Right atrium auricular region (tissue), 2 donors: ENCODE measurements around the gene ACY1. TPM values are rescaled to one million over a fixed set of nuclear protein-coding genes. Genes with fewer than 3 reads are reported as not detected.
A peak's percentile ranks its signal among the peaks of the same experiment; 100 is the strongest.

Experiments used
- DNase-seq: peaks from one replicate; pipeline ENCODE4 v3.0.0-alpha.2; 2019; ENCODE audit warnings: low spot score
- H3K27ac ChIP-seq, 2 donors: fragments of 200-600 bp; sonication (generic); 1 replicate in 1 of 2; 2 replicates in 1 of 2; pipeline ENCODE4 v1.5.1; 2016 to 2019
- H3K27me3 ChIP-seq, 2 donors: fragments of 200-600 bp; sonication (generic); one replicate each; pipeline versions ENCODE4 v1.5.1 to v1.6.0; 2017 to 2019
- H3K36me3 ChIP-seq: fragments of 200-600 bp; sonication (generic); one replicate; pipeline ENCODE4 v1.5.1; 2016
- H3K4me1 ChIP-seq, 2 donors: fragments of 200-600 bp; sonication (generic); one replicate each; pipeline versions ENCODE4 v1.5.1 to v1.6.0; 2017 to 2019
- H3K4me3 ChIP-seq, 2 donors: fragments of 200-600 bp; sonication (generic); 1 replicate in 1 of 2; 2 replicates in 1 of 2; pipeline ENCODE4 v1.5.1; 2017 to 2019; ENCODE audit warnings: mild to moderate bottlenecking in 1 of 2, moderate library complexity in 1 of 2
- H3K9me3 ChIP-seq, 2 donors: fragments of 200-600 bp; sonication (generic); one replicate each; pipeline ENCODE4 v1.5.1; 2019
- total RNA-seq, 2 donors: library from RNA; depleted of rRNA; stranded (reverse); fragments of >200 nt; gene quantifications; one replicate each; pipeline ENCODE4 v1.1.0, GENCODE V29; 2016
- TF ChIP-seq, protein P1 (sequence below), 2 donors: fragments of 200-600 bp; sonication (generic); IDR thresholded peaks; one replicate each; pipeline ENCODE4 v1.5.1; 2019; ENCODE audit warnings: antibody characterized with exemption in 2 of 2

ACY1 gene
- total RNA-seq, 2 donors from 2014 or later, result 26.0 to 29.8 TPM

DNA sequence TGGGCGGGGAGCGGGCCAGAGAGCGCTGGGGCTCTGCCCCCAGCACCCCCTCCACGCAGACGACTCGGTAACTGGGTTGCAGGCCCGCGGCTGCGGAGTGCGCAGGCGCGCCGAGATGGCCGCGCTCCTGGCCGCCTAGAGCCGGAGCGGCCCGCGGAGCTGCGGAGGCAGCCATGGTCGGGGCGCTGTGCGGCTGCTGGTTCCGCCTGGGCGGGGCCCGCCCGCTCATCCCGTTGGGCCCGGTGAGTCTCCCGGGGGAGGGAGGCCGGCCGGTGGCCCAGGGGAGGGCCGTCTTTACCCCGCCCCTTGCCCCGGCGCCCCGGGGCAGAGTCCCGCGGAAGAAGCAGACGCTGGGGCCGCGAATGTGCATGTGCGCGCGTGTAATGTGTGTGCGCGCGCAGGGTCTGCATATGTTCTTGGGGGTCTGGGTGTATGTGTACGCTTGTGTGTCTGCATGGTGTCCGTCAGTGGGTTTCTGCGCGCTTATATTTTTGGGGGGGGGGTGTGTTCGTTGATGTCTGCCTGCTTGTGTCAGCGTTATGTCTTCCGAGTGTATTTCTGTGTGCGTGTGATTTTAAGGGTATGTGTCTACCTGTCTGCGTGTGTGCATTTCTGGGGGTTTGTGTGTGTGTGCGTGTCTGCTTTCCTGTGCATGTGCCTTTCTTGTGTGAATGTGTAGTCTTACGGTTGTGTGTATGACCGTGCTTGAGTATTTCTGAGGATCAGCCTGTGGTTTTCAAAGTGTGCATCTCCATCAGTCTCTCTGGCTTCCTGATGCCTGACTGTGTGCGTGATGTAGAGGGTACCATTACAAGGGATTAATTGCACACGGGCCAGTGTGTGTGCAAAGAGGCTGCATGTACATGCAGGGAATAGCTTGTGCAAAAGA lies 8.1 kb upstream of the ACY1 start, which contains the start of gene ABHD14A:
ABHD14A (plus strand) TSS at position 102 of the 889 bp plus-strand sequence; CDS start at position 174, 72 bp downstream.
- Histone ChIP-seq H3K9me3 (no peaks in the 10 kb centered on the region), H3K4me1 (peaks cover 0 to 25% of the 10 kb centered on the region in 2 donors), H3K36me3 (no peaks in the 10 kb centered on the region), H3K27ac (peak within 1 kb of the TSS; percentile 96 to 99), H3K4me3 (peak within 1 kb of the TSS; percentile 67 to 73), H3K27me3 (no peaks in the 10 kb centered on the region)
- TF ChIP-seq, protein P1, sequence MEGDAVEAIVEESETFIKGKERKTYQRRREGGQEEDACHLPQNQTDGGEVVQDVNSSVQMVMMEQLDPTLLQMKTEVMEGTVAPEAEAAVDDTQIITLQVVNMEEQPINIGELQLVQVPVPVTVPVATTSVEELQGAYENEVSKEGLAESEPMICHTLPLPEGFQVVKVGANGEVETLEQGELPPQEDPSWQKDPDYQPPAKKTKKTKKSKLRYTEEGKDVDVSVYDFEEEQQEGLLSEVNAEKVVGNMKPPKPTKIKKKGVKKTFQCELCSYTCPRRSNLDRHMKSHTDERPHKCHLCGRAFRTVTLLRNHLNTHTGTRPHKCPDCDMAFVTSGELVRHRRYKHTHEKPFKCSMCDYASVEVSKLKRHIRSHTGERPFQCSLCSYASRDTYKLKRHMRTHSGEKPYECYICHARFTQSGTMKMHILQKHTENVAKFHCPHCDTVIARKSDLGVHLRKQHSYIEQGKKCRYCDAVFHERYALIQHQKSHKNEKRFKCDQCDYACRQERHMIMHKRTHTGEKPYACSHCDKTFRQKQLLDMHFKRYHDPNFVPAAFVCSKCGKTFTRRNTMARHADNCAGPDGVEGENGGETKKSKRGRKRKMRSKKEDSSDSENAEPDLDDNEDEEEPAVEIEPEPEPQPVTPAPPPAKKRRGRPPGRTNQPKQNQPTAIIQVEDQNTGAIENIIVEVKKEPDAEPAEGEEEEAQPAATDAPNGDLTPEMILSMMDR (IDR thresholded peaks at IDR 0.05), result peak in 1 of 2 donors; percentile 28
- peak; percentile 75 for DNase-seq

DNA sequence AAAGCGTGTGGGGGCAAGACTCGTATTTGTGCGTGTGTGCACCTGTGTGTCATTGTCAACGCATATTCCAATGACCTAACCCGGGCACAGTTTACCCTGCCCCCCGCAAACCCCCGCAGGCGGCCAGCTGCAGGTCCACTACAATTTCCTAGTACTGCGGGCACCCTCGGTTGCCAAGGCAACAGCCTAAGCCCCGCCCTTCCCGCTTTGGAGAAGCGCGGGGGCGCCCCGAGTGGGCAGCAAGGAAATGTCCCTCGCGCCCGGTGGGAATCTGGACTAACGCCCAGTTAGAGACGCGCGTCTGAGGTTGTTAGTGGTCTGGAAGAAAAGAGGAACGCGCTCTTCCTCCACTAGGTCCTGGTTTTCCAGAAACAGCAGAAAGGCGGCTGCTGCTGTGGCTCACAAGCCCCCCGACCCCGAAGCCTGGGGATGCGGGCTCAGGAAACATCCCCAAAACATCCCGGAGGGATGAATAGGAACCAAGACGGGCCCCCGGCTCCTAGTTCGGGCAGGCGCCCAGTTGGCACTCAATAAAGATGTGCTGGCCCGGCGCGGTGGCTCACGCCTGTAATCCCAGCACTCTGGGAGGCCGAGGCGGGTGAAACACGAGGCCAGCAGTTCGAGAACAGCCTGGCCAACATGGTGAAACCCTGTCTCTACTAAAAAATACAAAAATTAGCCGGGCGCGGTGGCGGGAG lies 7.3 kb upstream of the ACY1 start:
- peaks cover 0 to 25% of the 10 kb centered on the region in 2 donors for H3K4me1 ChIP-seq
- H3K27ac ChIP-seq, result peak overlapping the region; percentile 96 to 99
- DNase-seq, result peak; percentile 80
- H3K4me3 ChIP-seq, result peak overlapping the region; percentile 54 to 73
- H3K9me3 ChIP-seq, result no peaks in the 10 kb centered on the region
- H3K36me3 ChIP-seq, result no peaks in the 10 kb centered on the region
- H3K27me3 ChIP-seq, result no peaks in the 10 kb centered on the region
- TF ChIP-seq, protein P1 (IDR thresholded peaks at IDR 0.05), result peak in 1 of 2 donors; percentile 12

DNA sequence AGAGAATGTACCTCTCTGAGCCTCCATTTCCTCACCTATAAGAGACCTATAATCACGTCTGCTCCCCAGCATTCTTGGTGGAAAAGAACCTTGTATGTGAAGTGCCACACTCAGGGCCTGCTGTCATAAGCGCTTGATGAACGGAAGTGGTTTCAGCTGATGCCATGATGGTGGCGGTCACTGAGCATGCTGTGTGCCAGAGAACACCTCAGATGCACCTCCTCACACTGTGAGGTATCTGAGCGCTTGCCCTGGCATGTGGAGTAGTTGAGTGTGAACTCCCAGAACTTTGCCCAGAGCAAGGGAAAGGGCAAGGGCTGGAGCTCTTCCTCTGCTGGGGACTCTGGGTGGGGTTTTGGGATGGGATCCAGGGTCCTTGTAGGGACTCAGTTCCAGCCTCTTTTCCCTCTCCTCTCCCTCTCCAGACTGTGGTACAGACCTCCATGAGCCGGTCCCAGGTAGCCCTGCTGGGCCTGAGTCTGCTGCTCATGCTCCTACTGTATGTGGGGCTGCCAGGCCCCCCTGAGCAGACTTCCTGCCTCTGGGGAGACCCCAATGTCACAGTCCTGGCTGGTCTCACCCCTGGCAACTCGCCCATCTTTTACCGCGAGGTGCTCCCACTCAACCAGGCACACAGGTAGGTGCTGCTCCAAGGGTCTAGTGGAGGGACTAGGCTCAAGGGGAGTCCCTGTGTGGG lies 5.7 kb upstream of the ACY1 start:
- TF ChIP-seq, protein P1 (IDR thresholded peaks at IDR 0.05), result no peak
- H3K4me1 ChIP-seq, result peaks cover 0 to 33% of the 10 kb centered on the region in 2 donors
- no peaks in the 10 kb centered on the region for H3K9me3 ChIP-seq
- no peaks in the 10 kb centered on the region for H3K36me3 ChIP-seq
- no peak for DNase-seq
- no peak overlapping the region for H3K4me3 ChIP-seq
- H3K27me3 ChIP-seq, result no peaks in the 10 kb centered on the region
- H3K27ac ChIP-seq, result no peak overlapping the region

DNA sequence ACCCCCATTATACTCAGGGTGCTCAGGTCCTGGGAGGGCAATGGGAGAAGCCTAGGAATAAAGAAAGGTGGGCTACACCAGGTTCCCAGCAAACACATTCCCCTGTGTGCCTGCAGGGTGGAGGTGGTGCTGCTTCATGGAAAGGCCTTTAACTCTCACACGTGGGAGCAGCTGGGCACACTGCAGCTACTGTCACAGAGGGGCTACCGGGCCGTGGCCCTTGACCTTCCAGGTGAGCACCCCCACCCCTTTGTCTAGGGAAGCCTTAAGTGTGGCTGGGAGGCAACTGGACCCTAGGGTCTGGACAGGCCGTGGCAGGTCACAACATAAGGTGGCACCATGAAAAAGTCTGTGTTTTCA lies 5.2 kb upstream of the ACY1 start:
- DNase-seq, result no peak
- no peak overlapping the region for H3K27ac ChIP-seq
- H3K36me3 ChIP-seq, result no peaks in the 10 kb centered on the region
- TF ChIP-seq, protein P1 (IDR thresholded peaks at IDR 0.05), result no peak
- no peaks in the 10 kb centered on the region for H3K9me3 ChIP-seq
- H3K4me1 ChIP-seq, result peaks cover 0 to 34% of the 10 kb centered on the region in 2 donors
- H3K27me3 ChIP-seq, result no peaks in the 10 kb centered on the region
- H3K4me3 ChIP-seq, result no peak overlapping the region

DNA sequence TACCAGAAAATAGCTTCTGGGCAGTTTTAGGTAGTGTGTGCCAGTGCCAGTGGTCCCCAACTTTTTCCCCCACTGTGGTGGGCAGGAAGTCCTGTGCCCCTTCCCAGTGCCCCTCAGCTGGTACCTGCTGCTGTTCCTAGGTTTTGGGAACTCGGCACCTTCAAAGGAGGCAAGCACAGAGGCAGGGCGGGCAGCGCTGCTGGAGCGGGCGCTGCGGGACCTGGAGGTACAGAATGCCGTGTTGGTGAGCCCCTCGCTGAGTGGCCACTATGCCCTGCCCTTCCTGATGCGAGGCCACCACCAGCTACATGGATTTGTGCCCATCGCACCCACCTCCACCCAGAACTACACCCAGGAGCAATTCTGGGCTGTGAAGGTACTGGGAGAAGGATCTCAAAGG lies 3.1 kb upstream of the ACY1 start:
- no peak for DNase-seq
- peaks cover 0 to 31% of the 10 kb centered on the region in 2 donors for H3K4me1 ChIP-seq

More for the DNA sequence above, 3.1 kb upstream of the ACY1 start:
- H3K9me3 ChIP-seq, result no peaks in the 10 kb centered on the region
- no peaks in the 10 kb centered on the region for H3K27me3 ChIP-seq
- TF ChIP-seq, protein P1 (IDR thresholded peaks at IDR 0.05), result no peak
- H3K4me3 ChIP-seq, result no peak overlapping the region
- H3K27ac ChIP-seq, result no peak overlapping the region
- no peaks in the 10 kb centered on the region for H3K36me3 ChIP-seq
